ENCODE results near the gene SNTA1.
"Not testable (repeated sequence)": the region's sequence is repeated elsewhere in the genome, so short reads cannot be mapped to it uniquely, and the experiment has no call there.

The SNTA1 gene

GRCh38 chr20:33393609-33394008, 50.0 kb downstream of the SNTA1 start:
- no peak for DNase-seq (ENCODE audit: low read depth)

GRCh38 chr20:33391722-33392415, 51.7 kb downstream of the SNTA1 start:
- no peak for DNase-seq (ENCODE audit: low read depth)

- not testable (repeated sequence) for DNase-seq (ENCODE audit: low read depth)
These were observed 54.2 kb downstream of the SNTA1 start for GRCh38 chr20:33389326-33389725.

GRCh38 chr20:33388268-33388667, 55.3 kb downstream of the SNTA1 start:
- DNase-seq (ENCODE audit: low read depth): no peak

GRCh38 chr20:33387177-33387576, 56.4 kb downstream of the SNTA1 start:
- DNase-seq (ENCODE audit: low read depth): no peak

GRCh38 chr20:33386673-33387072, 56.9 kb downstream of the SNTA1 start:
- DNase-seq (ENCODE audit: low read depth): no peak

- DNase-seq (ENCODE audit: low read depth): no peak
These were observed 66.2 kb downstream of the SNTA1 start for GRCh38 chr20:33377366-33377765.

GRCh38 chr20:33373735-33374605, 69.6 kb downstream of the SNTA1 start:
- DNase-seq (ENCODE audit: low read depth): no peak

GRCh38 chr20:33372993-33373441, 70.5 kb downstream of the SNTA1 start:
- DNase-seq (ENCODE audit: low read depth): no peak

GRCh38 chr20:33370291-33370690, 73.3 kb downstream of the SNTA1 start:
- DNase-seq (ENCODE audit: low read depth): peak; percentile 16

- no peak for DNase-seq (ENCODE audit: low read depth)
These were observed 80.7 kb downstream of the SNTA1 start for GRCh38 chr20:33362898-33363297.

- no peak for DNase-seq (ENCODE audit: low read depth)
These were observed 83.9 kb downstream of the SNTA1 start for GRCh38 chr20:33359399-33360261.
